Neutrophil (primary cell): ENCODE results near the gene HTT.

ENCODE experiments used
- H3K27ac ChIP-seq: fragments of 200-600 bp; sonication (generic); 2 replicates; pipeline ENCODE4 v1.5.1; 2016; ENCODE audit warnings: mild to moderate bottlenecking, moderate library complexity
- H3K27me3 ChIP-seq: fragments of 200-600 bp; sonication (generic); 2 replicates; pipeline ENCODE4 v1.6.0; 2016; ENCODE audit warnings: mild to moderate bottlenecking
- H3K36me3 ChIP-seq: fragments of 200-600 bp; sonication (generic); 2 replicates; pipeline ENCODE4 v1.5.1; 2017
- H3K4me1 ChIP-seq, 2 experiments: fragments of 200-600 bp in 1 of 2; sonication (generic) in 1 of 2; 1 replicate in 1 of 2; 2 replicates in 1 of 2; pipeline versions ENCODE4 v1.5.1 to v1.6.1; 2013 to 2016; ENCODE audit warnings: low read depth in 1 of 2, low read length in 1 of 2, mild to moderate bottlenecking in 1 of 2, moderate library complexity in 1 of 2; ENCODE audit not compliant: control insufficient read depth in 1 of 2, insufficient read depth in 1 of 2
- H3K4me3 ChIP-seq, 2 experiments: fragments of 200-600 bp in 1 of 2; sonication (generic) in 1 of 2; 1 replicate in 1 of 2; 2 replicates in 1 of 2; pipeline ENCODE4 v1.5.1; 2013 to 2016; ENCODE audit warnings: low read depth in 1 of 2, low read length in 1 of 2, mild to moderate bottlenecking in 1 of 2, moderate library complexity in 1 of 2
- H3K9me3 ChIP-seq: fragments of 200-600 bp; sonication (generic); 2 replicates; pipeline ENCODE4 v1.5.1; 2016
- TF ChIP-seq, protein P1 (sequence below): fragments of 200-600 bp; sonication (generic); IDR thresholded peaks from 2 replicates; pipeline ENCODE4 v1.5.1; 2016; ENCODE audit warnings: antibody characterized with exemption

HTT gene

DNA sequence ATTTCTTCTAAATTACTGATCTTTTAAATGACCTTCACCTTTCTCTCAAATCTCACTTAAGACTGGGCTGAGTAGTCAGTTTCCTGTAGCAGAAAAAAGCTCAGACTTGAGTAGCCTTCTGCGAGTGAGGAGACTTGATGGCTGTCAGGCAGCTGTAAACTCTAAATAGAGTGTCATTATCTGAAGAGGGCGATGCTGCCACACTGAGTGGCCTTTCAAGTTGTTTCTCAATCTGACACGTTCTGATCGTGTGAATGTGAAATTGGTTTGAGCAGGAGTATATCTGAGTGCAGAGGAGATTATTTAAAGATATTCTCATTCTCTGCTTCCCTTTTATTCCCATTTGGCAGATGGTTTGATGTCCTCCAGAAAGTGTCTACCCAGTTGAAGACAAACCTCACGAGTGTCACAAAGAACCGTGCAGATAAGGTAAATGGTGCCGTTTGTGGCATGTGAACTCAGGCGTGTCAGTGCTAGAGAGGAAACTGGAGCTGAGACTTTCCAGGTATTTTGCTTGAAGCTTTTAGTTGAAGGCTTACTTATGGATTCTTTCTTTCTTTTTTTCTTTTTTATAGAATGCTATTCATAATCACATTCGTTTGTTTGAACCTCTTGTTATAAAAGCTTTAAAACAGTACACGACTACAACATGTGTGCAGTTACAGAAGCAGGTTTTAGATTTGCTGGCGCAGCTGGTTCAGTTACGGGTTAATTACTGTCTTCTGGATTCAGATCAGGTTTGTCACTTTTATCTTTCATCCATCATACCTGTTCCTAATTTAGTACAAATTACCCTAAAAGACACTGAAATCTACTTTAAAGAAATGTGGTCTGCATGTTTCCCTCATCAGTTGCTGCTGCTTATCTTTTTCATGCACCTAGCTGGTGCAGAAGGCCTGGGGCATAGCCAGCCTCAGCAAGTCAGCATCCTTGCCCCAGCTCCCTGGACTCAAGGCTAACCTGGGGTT lies 100.2 kb downstream of the HTT start:
- H3K4me3 ChIP-seq, result no peak overlapping the region
- H3K36me3 ChIP-seq, result peaks cover 77% of the 10 kb centered on the region
- H3K27me3 ChIP-seq, result no peaks in the 10 kb centered on the region
- H3K4me1 ChIP-seq, result no peaks in the 10 kb centered on the region
- H3K27ac ChIP-seq, result no peak overlapping the region
- no peaks in the 10 kb centered on the region for H3K9me3 ChIP-seq
- TF ChIP-seq, protein P1, sequence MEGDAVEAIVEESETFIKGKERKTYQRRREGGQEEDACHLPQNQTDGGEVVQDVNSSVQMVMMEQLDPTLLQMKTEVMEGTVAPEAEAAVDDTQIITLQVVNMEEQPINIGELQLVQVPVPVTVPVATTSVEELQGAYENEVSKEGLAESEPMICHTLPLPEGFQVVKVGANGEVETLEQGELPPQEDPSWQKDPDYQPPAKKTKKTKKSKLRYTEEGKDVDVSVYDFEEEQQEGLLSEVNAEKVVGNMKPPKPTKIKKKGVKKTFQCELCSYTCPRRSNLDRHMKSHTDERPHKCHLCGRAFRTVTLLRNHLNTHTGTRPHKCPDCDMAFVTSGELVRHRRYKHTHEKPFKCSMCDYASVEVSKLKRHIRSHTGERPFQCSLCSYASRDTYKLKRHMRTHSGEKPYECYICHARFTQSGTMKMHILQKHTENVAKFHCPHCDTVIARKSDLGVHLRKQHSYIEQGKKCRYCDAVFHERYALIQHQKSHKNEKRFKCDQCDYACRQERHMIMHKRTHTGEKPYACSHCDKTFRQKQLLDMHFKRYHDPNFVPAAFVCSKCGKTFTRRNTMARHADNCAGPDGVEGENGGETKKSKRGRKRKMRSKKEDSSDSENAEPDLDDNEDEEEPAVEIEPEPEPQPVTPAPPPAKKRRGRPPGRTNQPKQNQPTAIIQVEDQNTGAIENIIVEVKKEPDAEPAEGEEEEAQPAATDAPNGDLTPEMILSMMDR, result no peak

DNA sequence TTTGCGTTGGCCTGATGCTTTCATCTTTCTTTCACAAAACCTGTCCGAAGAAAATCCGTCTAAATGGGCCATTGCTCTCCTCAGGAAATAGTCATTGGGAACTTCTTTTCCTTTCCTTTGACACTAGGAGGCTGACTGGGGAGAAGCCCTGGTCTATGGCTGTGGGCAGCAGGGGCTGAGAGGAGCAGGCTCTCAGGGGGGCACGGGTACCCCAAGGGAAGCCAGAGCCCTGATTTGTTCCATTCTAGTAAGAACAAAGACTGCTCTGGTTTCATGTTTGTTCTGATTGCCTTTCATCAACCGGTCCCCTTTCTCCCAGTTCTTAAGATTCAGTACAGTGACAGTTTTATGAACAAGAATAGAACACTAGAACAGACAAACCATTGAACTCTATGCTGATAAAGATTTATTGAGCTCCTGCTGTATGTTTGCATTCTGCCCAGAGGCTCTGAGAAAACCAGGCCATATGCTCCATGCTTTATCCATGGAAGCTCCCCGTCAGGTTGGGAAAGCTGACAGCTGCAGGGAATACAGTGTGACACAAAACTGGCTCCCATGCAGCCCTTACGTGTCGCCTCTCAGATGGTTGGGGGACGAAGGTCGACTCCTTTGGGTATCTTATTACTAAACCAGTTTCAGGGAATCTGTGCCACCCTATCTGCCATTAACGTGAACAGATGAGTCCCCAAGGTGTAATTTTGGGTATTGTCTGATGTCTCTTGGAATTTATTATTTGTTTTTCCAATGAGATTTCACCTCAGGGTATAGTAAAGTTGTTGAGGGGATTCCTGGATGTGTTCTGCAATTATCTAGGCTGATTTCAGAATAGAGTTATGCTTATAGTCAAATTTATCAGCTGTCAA lies 102.1 kb downstream of the HTT start:
- Histone ChIP-seq H3K27me3 (no peaks in the 10 kb centered on the region), H3K27ac (no peak overlapping the region), H3K9me3 (no peaks in the 10 kb centered on the region), H3K36me3 (peaks cover 86% of the 10 kb centered on the region), H3K4me3 (no peak overlapping the region), H3K4me1 (no peaks in the 10 kb centered on the region)
- TF ChIP-seq, protein P1, result no peak

DNA sequence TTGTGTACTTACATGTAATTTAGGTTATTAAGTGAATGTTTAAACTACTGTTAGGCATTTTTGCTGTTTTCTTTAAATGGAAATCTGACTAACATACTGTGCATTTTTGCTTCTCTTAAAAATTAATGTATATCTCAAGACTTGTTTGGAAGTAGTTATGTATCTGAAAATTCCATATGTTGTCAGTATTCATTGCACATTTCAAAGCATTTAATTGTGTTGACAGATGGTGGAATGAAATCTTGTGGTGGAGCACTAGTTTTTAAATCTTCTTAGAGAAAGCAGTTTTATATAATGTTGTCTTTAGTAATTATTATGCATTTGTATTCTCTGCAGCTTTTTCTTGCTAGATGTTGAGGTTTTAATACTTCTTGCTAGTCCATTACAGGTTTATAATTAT lies 102.9 kb downstream of the HTT start:
- Histone ChIP-seq H3K27ac (no peak overlapping the region), H3K36me3 (peaks cover 86% of the 10 kb centered on the region), H3K27me3 (no peaks in the 10 kb centered on the region), H3K9me3 (no peaks in the 10 kb centered on the region), H3K4me3 (no peak overlapping the region), H3K4me1 (no peaks in the 10 kb centered on the region)
- TF ChIP-seq, protein P1, result no peak

GRCh38 chr4:3177905-3178304 lies 103.4 kb downstream of the HTT start:
- TF ChIP-seq, protein P1, result no peak
- Histone ChIP-seq H3K27me3 (no peaks in the 10 kb centered on the region), H3K27ac (no peak overlapping the region), H3K4me1 (no peaks in the 10 kb centered on the region), H3K36me3 (peaks cover 86% of the 10 kb centered on the region), H3K9me3 (no peaks in the 10 kb centered on the region), H3K4me3 (no peak overlapping the region)

- TF ChIP-seq, protein P1, result no peak
- H3K27me3 ChIP-seq, result no peaks in the 10 kb centered on the region
- no peaks in the 10 kb centered on the region for H3K9me3 ChIP-seq
- peaks cover 86% of the 10 kb centered on the region for H3K36me3 ChIP-seq
- H3K4me1 ChIP-seq, result no peaks in the 10 kb centered on the region
- H3K4me3 ChIP-seq, result no peak overlapping the region
- H3K27ac ChIP-seq, result no peak overlapping the region
These were observed 103.9 kb downstream of the HTT start for GRCh38 chr4:3178351-3178750.
